ENCODE data around the gene HSPB3. TPM values are rescaled to one million over a fixed set of nuclear protein-coding genes. Genes with fewer than 3 reads are reported as not detected.
A peak's percentile ranks its signal among the peaks of the same experiment; 100 is the strongest.

The HSPB3 gene
- total RNA-seq, 1 experiment from 2014 or later, result not detected

DNA sequence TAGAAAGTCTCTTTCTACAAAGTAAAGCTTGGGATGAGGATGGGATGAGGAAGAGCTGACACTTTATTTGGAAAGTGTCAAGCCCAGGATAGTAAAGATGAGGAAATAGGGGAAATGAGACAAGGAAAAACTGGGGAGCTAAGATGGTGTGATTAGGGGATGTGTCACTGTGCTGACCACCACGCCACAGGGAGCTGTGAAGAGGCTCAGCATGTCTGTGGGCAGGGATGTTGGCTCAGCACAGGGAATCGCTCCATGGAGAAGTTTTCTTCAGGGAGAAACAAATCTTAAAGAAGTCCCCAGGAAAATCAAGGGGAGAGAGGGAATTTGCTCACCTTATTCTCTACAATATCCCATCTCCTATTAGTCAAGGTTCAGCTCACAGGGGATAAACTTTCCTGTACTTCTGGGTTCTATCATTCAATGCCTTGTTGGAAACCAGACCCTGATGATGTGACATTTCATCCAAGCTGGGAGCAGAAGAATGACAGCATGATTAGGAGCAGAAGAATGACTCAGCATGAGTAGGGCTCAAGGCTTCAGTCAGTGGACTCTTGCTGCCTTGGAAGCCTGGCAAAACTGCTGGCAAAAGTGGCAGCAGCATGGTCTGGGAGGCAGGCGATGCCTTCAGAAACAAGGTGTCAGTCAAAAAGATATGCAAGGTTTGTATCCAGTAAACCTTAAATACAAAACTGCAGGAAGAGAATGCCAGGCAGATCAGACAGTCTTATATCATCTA, 4.9 kb downstream of the HSPB3 start:
- H3K4me3 ChIP-seq (ENCODE audit: low read length), result no peak overlapping the region
- DNase-seq (peak; percentile 13), ATAC-seq (no peak)
- CTCF ChIA-PET, result no interaction called here
- no peak overlapping the region for H3K4me2 ChIP-seq (ENCODE audit: low read length)
- intact Hi-C loops (cut with micrococcal nuclease), result no loop called here
- H3K79me2 ChIP-seq (ENCODE audit: low read length), result no peaks in the 10 kb centered on the region
- H2AFZ ChIP-seq (ENCODE audit: low read length), result no peak overlapping the region
- BruUV-seq (replicated peaks), result no TSS peak
- H3F3A ChIP-seq (ENCODE audit: low read length, unreplicated experiment), result no peaks in the 10 kb centered on the region
- no peaks in the 10 kb centered on the region for H3K36me3 ChIP-seq (ENCODE audit: low read depth, low read length)
- H3K27me3 ChIP-seq (ENCODE audit: low read length), result no peaks in the 10 kb centered on the region
- no peak overlapping the region for H3K27ac ChIP-seq (ENCODE audit: low read length)
- H3K9ac ChIP-seq (ENCODE audit: low read length), result no peak overlapping the region
- TF ChIP-seq, protein P1, sequence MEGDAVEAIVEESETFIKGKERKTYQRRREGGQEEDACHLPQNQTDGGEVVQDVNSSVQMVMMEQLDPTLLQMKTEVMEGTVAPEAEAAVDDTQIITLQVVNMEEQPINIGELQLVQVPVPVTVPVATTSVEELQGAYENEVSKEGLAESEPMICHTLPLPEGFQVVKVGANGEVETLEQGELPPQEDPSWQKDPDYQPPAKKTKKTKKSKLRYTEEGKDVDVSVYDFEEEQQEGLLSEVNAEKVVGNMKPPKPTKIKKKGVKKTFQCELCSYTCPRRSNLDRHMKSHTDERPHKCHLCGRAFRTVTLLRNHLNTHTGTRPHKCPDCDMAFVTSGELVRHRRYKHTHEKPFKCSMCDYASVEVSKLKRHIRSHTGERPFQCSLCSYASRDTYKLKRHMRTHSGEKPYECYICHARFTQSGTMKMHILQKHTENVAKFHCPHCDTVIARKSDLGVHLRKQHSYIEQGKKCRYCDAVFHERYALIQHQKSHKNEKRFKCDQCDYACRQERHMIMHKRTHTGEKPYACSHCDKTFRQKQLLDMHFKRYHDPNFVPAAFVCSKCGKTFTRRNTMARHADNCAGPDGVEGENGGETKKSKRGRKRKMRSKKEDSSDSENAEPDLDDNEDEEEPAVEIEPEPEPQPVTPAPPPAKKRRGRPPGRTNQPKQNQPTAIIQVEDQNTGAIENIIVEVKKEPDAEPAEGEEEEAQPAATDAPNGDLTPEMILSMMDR (conservative IDR thresholded peaks at IDR 0.05; ENCODE audit: low read depth, low read length), result no peak
- TF ChIP-seq EZH2phosphoT487 (IDR thresholded peaks at IDR 0.05; ENCODE audit: borderline replicate concordance, low read length) (no peak), EZH2 (IDR thresholded peaks at IDR 0.05; ENCODE audit: low read length, unreplicated experiment) (no peak)
- H3K9me3 ChIP-seq (ENCODE audit: low read length), result no peaks in the 10 kb centered on the region
- no peaks in the 10 kb centered on the region for H4K20me1 ChIP-seq (ENCODE audit: low read length)
- no peaks in the 10 kb centered on the region for H3K9me2 ChIP-seq (replicated peaks; ENCODE audit: low read length)
- POLR2A ChIA-PET (ENCODE audit: unreplicated experiment), result no interaction called here
- H3K4me1 ChIP-seq (ENCODE audit: insufficient read depth, low read length), result no peaks in the 10 kb centered on the region; the same call in 1 of the 2 replicates

DNA sequence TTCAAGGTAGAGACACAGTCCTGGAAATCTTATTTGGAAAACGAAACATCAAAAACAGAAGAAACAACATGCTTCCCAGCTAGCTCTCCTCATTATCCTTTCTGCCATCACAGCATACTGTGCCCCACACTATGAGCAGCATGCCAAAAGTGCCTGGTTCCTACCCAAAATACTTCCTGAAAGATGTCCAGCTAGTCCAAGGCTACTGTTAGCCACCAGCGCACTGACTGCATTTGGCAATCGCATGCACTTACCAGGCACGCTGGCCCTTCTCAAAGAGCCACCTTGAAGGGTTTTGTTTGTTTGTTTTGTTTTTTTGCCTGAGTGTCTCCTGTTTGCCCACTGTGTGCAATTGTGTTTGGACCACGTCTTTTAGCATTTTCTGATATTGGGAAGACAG, 6.8 kb downstream of the HSPB3 start:
- CTCF ChIA-PET, result no interaction called here
- intact Hi-C loops (cut with micrococcal nuclease), result no loop called here
- H3K4me2 ChIP-seq (ENCODE audit: low read length), result no peak overlapping the region
- no peaks in the 10 kb centered on the region for H4K20me1 ChIP-seq (ENCODE audit: low read length)
- H3K9me2 ChIP-seq (replicated peaks; ENCODE audit: low read length), result no peaks in the 10 kb centered on the region
- H3K79me2 ChIP-seq (ENCODE audit: low read length), result no peaks in the 10 kb centered on the region
- no peaks in the 10 kb centered on the region for H3K36me3 ChIP-seq (ENCODE audit: low read depth, low read length)
- no peaks in the 10 kb centered on the region for H3F3A ChIP-seq (ENCODE audit: low read length, unreplicated experiment)
- TF ChIP-seq EZH2 (IDR thresholded peaks at IDR 0.05; ENCODE audit: low read length, unreplicated experiment) (no peak), EZH2phosphoT487 (IDR thresholded peaks at IDR 0.05; ENCODE audit: borderline replicate concordance, low read length) (no peak)
- TF ChIP-seq, protein P1 (conservative IDR thresholded peaks at IDR 0.05; ENCODE audit: low read depth, low read length), result no peak
- H2AFZ ChIP-seq (ENCODE audit: low read length), result no peak overlapping the region
- no peaks in the 10 kb centered on the region for H3K27me3 ChIP-seq (ENCODE audit: low read length)
- H3K4me1 ChIP-seq (ENCODE audit: insufficient read depth, low read length), result no peaks in the 10 kb centered on the region; the same call in 1 of the 2 replicates
- ATAC-seq, result no peak
- no peak overlapping the region for H3K4me3 ChIP-seq (ENCODE audit: low read length)
- no peak for DNase-seq
- H3K9ac ChIP-seq (ENCODE audit: low read length), result no peak overlapping the region
- no TSS peak for BruUV-seq (replicated peaks)
- POLR2A ChIA-PET (ENCODE audit: unreplicated experiment), result no interaction called here
- no peak overlapping the region for H3K27ac ChIP-seq (ENCODE audit: low read length)
- no peaks in the 10 kb centered on the region for H3K9me3 ChIP-seq (ENCODE audit: low read length)

DNA sequence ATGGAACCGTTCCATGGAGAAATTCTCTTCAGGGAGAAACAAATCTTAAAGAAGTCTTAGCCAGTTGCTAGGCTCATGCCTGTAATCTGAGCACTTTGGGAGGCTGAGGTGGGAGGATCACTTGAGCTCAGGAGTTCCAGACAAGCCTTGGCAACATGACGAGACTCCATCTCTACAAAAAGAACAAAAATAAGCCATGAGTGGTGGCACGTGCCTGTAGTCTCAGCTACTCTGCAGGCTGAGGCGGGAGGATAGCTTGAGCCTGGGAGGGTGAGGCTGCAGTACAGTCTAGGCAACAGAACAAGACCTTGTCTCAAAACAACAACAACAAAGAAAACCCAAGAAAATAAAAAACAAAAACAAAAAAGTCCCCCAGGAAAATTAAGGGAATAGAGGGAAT, 8.2 kb downstream of the HSPB3 start:
- Histone ChIP-seq H3K9me3 (ENCODE audit: low read length) (no peaks in the 10 kb centered on the region), H2AFZ (ENCODE audit: low read length) (no peak overlapping the region), H3K4me2 (ENCODE audit: low read length) (no peak overlapping the region), H3K9me2 (replicated peaks; ENCODE audit: low read length) (no peaks in the 10 kb centered on the region), H3K4me1 (ENCODE audit: insufficient read depth, low read length) (no peaks in the 10 kb centered on the region), H3K4me3 (ENCODE audit: low read length) (no peak overlapping the region), H3K79me2 (ENCODE audit: low read length) (no peaks in the 10 kb centered on the region), H3K27ac (ENCODE audit: low read length) (no peak overlapping the region), H3K9ac (ENCODE audit: low read length) (no peak overlapping the region), H3K36me3 (ENCODE audit: low read depth, low read length) (no peaks in the 10 kb centered on the region), H3F3A (ENCODE audit: low read length, unreplicated experiment) (no peaks in the 10 kb centered on the region), H3K27me3 (ENCODE audit: low read length) (no peaks in the 10 kb centered on the region), H4K20me1 (ENCODE audit: low read length) (no peaks in the 10 kb centered on the region)
- CTCF ChIA-PET, result no interaction called here
- DNase-seq (no peak), ATAC-seq (no peak)
- no TSS peak for BruUV-seq (replicated peaks)
- POLR2A ChIA-PET (ENCODE audit: unreplicated experiment), result no interaction called here
- TF ChIP-seq EZH2 (IDR thresholded peaks at IDR 0.05; ENCODE audit: low read length, unreplicated experiment) (no peak), EZH2phosphoT487 (IDR thresholded peaks at IDR 0.05; ENCODE audit: borderline replicate concordance, low read length) (no peak)
- TF ChIP-seq, protein P1 (conservative IDR thresholded peaks at IDR 0.05; ENCODE audit: low read depth, low read length), result no peak
- intact Hi-C loops (cut with micrococcal nuclease), result no loop called here
